Activated T-helper 1 cell treated with anti-CD3 and anti-CD28 coated beads, Interleukin-12 subunit alpha, Interleukin-12 subunit beta, Interleukin-2, Interleukin-4 antibody, amounts not matched to agents 30 ng/mL and 10 ng/mL and 1 ng/mL, durations not matched to agents 14 hours and 24 hours and 36 hours (primary cell): Measurements from ENCODE around the gene CD8A. TPM values are rescaled to one million over a fixed set of nuclear protein-coding genes. Genes with fewer than 3 reads are reported as not detected.

Experiments
- DNase-seq: peaks from one replicate; pipeline ENCODE4 v3.0.0; 2021; ENCODE audit warnings: low spot score
- H3K27ac Mint-ChIP-seq: one replicate; pipeline ENCODE4 v1.8.0; 2021; ENCODE audit warnings: mild to moderate bottlenecking, mixed read lengths
- H3K27me3 Mint-ChIP-seq: one replicate; pipeline ENCODE4 v1.8.0; 2022; ENCODE audit warnings: mild to moderate bottlenecking, moderate library complexity, mixed read lengths; ENCODE audit not compliant: insufficient read depth
- H3K36me3 Mint-ChIP-seq: one replicate; pipeline ENCODE4 v1.8.0; 2021; ENCODE audit warnings: low read depth, mixed read lengths
- H3K4me1 Mint-ChIP-seq: one replicate; pipeline ENCODE4 v1.8.0; 2021; ENCODE audit warnings: low read depth, mixed read lengths
- H3K4me3 Mint-ChIP-seq: one replicate; pipeline ENCODE4 v1.8.0; 2021; ENCODE audit warnings: mild to moderate bottlenecking, moderate library complexity, mixed read lengths
- H3K9me3 Mint-ChIP-seq: one replicate; pipeline ENCODE4 v1.8.0; 2021; ENCODE audit warnings: mixed read lengths
- intact Hi-C: fragments of 100-400 bp; cut with micrococcal nuclease; formaldehyde crosslinking; loops from one replicate; pipeline ENCODE4 v1.15.1; 2024
- total RNA-seq: library from RNA; stranded (reverse); gene quantifications from 2 replicates; pipeline ENCODE4 v1.2.3, GENCODE V29; 2022

CD8A gene
- total RNA-seq, 1 donor from 2014 or later: 2.2 TPM

- no peak for DNase-seq
- Mint-ChIP-seq H3K36me3 (no peaks in the 10 kb centered on the region), H3K27me3 (peaks cover 25% of the 10 kb centered on the region), H3K27ac (no peak overlapping the region), H3K4me1 (no peaks in the 10 kb centered on the region), H3K9me3 (no peaks in the 10 kb centered on the region), H3K4me3 (no peak overlapping the region)
- intact Hi-C loops: no loop called here
Measured at GRCh38 chr2:86783615-86784339, 6.9 kb downstream of the CD8A start.

- Mint-ChIP-seq H3K27ac (no peak overlapping the region), H3K4me3 (no peak overlapping the region), H3K9me3 (no peaks in the 10 kb centered on the region), H3K36me3 (no peaks in the 10 kb centered on the region), H3K27me3 (peaks cover 15% of the 10 kb centered on the region), H3K4me1 (no peaks in the 10 kb centered on the region)
- intact Hi-C loops: no loop called here
- DNase-seq: no peak
Measured at GRCh38 chr2:86782748-86783147, 8.0 kb downstream of the CD8A start.

GRCh38 chr2:86781363-86781762 lies 9.3 kb downstream of the CD8A start:
- H3K4me1 Mint-ChIP-seq: no peaks in the 10 kb centered on the region
- DNase-seq: no peak

GRCh38 chr2:86779971-86780370 lies 10.7 kb downstream of the CD8A start:
- intact Hi-C loops: no loop called here
- Mint-ChIP-seq H3K36me3 (peaks cover under 1% of the 10 kb centered on the region), H3K27me3 (peaks cover 4% of the 10 kb centered on the region), H3K9me3 (no peaks in the 10 kb centered on the region), H3K4me1 (no peaks in the 10 kb centered on the region), H3K27ac (no peak overlapping the region), H3K4me3 (no peak overlapping the region)
- DNase-seq: no peak

More at GRCh38 chr2:86781363-86781762, 9.3 kb downstream of the CD8A start:
- Mint-ChIP-seq H3K9me3 (no peaks in the 10 kb centered on the region), H3K36me3 (no peaks in the 10 kb centered on the region), H3K4me3 (no peak overlapping the region), H3K27me3 (peaks cover 7% of the 10 kb centered on the region), H3K27ac (no peak overlapping the region)
- intact Hi-C loops: no loop called here

- intact Hi-C loops: no loop called here
- no peak for DNase-seq
- Mint-ChIP-seq H3K9me3 (no peaks in the 10 kb centered on the region), H3K4me3 (no peak overlapping the region), H3K36me3 (peaks cover 7% of the 10 kb centered on the region), H3K27me3 (no peaks in the 10 kb centered on the region), H3K4me1 (peaks cover 6% of the 10 kb centered on the region), H3K27ac (no peak overlapping the region)
Measured at GRCh38 chr2:86778957-86779356, 11.8 kb downstream of the CD8A start.

- Mint-ChIP-seq H3K4me1 (peaks cover 6% of the 10 kb centered on the region), H3K27ac (no peak overlapping the region), H3K9me3 (no peaks in the 10 kb centered on the region), H3K27me3 (no peaks in the 10 kb centered on the region), H3K4me3 (no peak overlapping the region), H3K36me3 (peaks cover 20% of the 10 kb centered on the region)
- no peak for DNase-seq
- intact Hi-C loops: no loop called here
Measured at GRCh38 chr2:86776532-86776931, 14.2 kb downstream of the CD8A start.

- H3K27me3 Mint-ChIP-seq: no peaks in the 10 kb centered on the region
- intact Hi-C loops: no loop called here
- H3K27ac Mint-ChIP-seq: no peak overlapping the region
- peaks cover 6% of the 10 kb centered on the region for H3K4me1 Mint-ChIP-seq
- H3K36me3 Mint-ChIP-seq: peaks cover 25% of the 10 kb centered on the region
- H3K4me3 Mint-ChIP-seq: no peak overlapping the region
- no peaks in the 10 kb centered on the region for H3K9me3 Mint-ChIP-seq
- DNase-seq: no peak
Measured at GRCh38 chr2:86775338-86775737, 15.4 kb downstream of the CD8A start.

GRCh38 chr2:86774862-86775261 lies 15.9 kb downstream of the CD8A start:
- Mint-ChIP-seq H3K36me3 (peaks cover 28% of the 10 kb centered on the region), H3K4me1 (peaks cover 6% of the 10 kb centered on the region), H3K27me3 (no peaks in the 10 kb centered on the region), H3K9me3 (no peaks in the 10 kb centered on the region), H3K27ac (peak overlapping the region; percentile 40), H3K4me3 (no peak overlapping the region)
- DNase-seq: no peak
- intact Hi-C loops: no loop called here

- Mint-ChIP-seq H3K4me1 (peaks cover 6% of the 10 kb centered on the region), H3K9me3 (no peaks in the 10 kb centered on the region), H3K27me3 (no peaks in the 10 kb centered on the region), H3K27ac (no peak overlapping the region), H3K36me3 (peaks cover 32% of the 10 kb centered on the region), H3K4me3 (no peak overlapping the region)
- no peak for DNase-seq
- intact Hi-C loops: no loop called here
Measured at GRCh38 chr2:86772611-86773010, 18.1 kb downstream of the CD8A start.

- Mint-ChIP-seq H3K4me1 (peaks cover 6% of the 10 kb centered on the region), H3K27ac (no peak overlapping the region), H3K27me3 (no peaks in the 10 kb centered on the region), H3K36me3 (peaks cover 32% of the 10 kb centered on the region), H3K4me3 (no peak overlapping the region), H3K9me3 (no peaks in the 10 kb centered on the region)
- intact Hi-C loops: no loop called here
- DNase-seq: no peak
Measured at GRCh38 chr2:86770816-86771301, 19.9 kb downstream of the CD8A start.

GRCh38 chr2:86769838-86770237 lies 20.9 kb downstream of the CD8A start:
- DNase-seq: no peak
- Mint-ChIP-seq H3K4me1 (peaks cover 9% of the 10 kb centered on the region), H3K27me3 (no peaks in the 10 kb centered on the region), H3K36me3 (peaks cover 31% of the 10 kb centered on the region), H3K27ac (no peak overlapping the region), H3K4me3 (no peak overlapping the region), H3K9me3 (no peaks in the 10 kb centered on the region)
- intact Hi-C loops: no loop called here

- H3K27me3 Mint-ChIP-seq: no peaks in the 10 kb centered on the region
- no peak overlapping the region for H3K4me3 Mint-ChIP-seq
- no peak overlapping the region for H3K27ac Mint-ChIP-seq
- no peak for DNase-seq
- H3K36me3 Mint-ChIP-seq: peaks cover 28% of the 10 kb centered on the region
- no peaks in the 10 kb centered on the region for H3K9me3 Mint-ChIP-seq
- intact Hi-C loops: no loop called here
- H3K4me1 Mint-ChIP-seq: peaks cover 11% of the 10 kb centered on the region
Measured at GRCh38 chr2:86768189-86768949, 22.3 kb downstream of the CD8A start.

- Mint-ChIP-seq H3K9me3 (no peaks in the 10 kb centered on the region), H3K36me3 (peaks cover 15% of the 10 kb centered on the region), H3K27me3 (no peaks in the 10 kb centered on the region), H3K4me3 (no peak overlapping the region), H3K4me1 (peaks cover 16% of the 10 kb centered on the region), H3K27ac (no peak overlapping the region)
- DNase-seq: no peak
- intact Hi-C loops: no loop called here
Measured at GRCh38 chr2:86765310-86765695, 25.4 kb downstream of the CD8A start.
